Measurements from ENCODE around the gene PDXDC1. TPM values are rescaled to one million over a fixed set of nuclear protein-coding genes. Genes with fewer than 3 reads are reported as not detected.
"Not testable (repeated sequence)": the region's sequence is repeated elsewhere in the genome, so short reads cannot be mapped to it uniquely, and the experiment has no call there.

PDXDC1 gene
- polyA plus RNA-seq, 2 of the 4 experiments (the other 2 are of a cell fraction), result 71.4 to 73.9 TPM

DNA sequence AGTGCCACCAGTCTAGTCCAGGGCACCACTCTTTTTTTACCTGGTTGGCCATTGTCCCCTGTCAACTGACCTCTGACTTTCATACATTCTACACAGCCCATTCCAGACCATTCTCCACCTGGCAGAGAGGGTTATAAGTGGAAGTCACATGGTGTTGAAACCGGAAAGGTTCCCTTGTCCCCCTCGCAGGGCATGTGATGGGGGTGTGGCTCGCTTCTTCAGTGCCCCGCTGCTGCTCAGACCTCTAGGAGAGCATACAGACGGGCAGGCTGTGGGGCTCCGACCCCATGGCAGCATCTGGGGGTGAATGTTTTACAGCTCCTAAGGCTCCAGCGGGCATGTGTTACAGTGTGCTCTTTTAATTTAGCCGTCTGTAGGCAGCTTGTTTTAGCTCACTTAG is 52.2 kb downstream of the PDXDC1 start:
- H3K4me1 ChIP-seq; DNase-seq (ENCODE audit: low read depth in 1 of 2, low spot score in 1 of 2); FAIRE-seq; H3K27ac ChIP-seq; CTCF ChIA-PET; H3K4me2 ChIP-seq; ATAC-seq; H3K9me3 ChIP-seq; H3K4me3 ChIP-seq; POLR2A ChIA-PET: not testable (repeated sequence)
- 90% methylated on average over 4 of the region's 8 CpGs for WGBS (ENCODE audit: missing lambda C conversion rate)

DNA sequence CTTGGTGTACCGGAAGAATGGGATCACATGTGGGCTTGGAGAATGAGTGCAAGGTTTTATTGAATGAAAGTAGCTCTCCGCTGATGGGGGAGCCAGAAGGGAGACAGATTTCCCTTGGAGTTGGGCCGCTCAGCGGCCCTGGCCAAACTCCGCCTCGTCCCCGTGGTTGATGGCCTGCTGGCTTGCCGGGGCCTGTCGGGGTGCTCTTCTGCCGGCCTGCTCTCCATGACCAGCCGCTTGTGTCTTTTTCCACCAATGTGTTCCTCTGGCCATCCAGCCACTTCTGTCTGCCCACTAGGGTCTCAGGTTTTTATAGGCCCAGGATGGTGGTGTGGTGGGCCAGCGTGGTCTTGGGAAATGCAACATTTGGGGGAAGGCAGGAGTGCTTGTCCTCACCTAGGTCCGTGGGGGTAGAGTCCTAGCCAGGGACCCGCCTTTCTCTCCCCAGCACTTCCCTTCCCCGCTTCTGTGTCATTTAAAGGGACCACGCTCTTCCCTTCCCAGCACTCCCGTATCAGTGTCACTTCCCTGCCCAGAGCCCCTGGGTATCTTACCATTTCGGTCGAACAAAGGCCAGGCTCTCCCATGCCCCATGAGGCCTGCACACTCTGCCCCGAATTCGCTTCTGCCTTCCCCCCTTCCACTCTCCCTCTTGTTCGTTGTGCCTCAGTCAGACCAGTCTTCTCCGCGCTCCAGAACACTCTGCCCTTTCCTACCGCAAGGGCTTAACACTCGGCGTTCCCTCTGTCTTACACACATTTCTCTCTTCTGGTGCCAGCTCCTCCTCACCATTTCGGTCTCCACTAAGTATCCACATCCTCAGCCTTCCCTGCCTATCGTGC is 52.9 kb downstream of the PDXDC1 start:
- POLR2A ChIA-PET, H3K4me3 ChIP-seq, CTCF ChIA-PET: not testable (repeated sequence)

DNA sequence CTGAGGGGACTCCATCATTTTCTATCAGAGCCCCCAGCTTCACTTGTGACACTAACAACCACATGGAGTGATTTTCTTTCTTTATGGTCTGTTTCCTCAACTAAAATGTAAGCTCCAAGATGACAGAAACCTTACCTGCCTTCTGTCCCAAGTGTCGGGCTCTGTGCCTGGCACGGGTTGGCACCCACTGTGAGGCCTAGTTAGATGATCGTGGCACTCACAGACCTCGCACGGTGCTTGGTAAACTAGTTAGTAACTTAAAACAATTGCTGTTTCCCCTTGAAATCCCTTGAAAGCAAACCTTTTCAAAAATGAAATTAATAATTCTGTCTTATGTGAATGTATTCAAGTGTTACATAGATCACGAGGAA is 53.5 kb downstream of the PDXDC1 start:
- CTCF ChIA-PET; H3K9me3 ChIP-seq; ATAC-seq; H3K27ac ChIP-seq; H3K4me3 ChIP-seq; H3K4me1 ChIP-seq; POLR2A ChIA-PET; DNase-seq (ENCODE audit: low read depth in 1 of 2, low spot score in 1 of 2); H3K4me2 ChIP-seq; FAIRE-seq: not testable (repeated sequence)
- 92% methylated on average over 6 of the region's 6 CpGs for WGBS (ENCODE audit: missing lambda C conversion rate)

More for the DNA sequence above, 52.9 kb downstream of the PDXDC1 start:
- peak in 1 of 2 experiments; percentile 6; a peak in 3 of 6 replicates for ATAC-seq
- WGBS (ENCODE audit: missing lambda C conversion rate), result 89% methylated on average over 29 of the region's 29 CpGs
- not testable (repeated sequence) for DNase-seq (ENCODE audit: low read depth in 1 of 2, low spot score in 1 of 2); H3K27ac ChIP-seq; FAIRE-seq; H3K4me2 ChIP-seq; H3K4me1 ChIP-seq; H3K9me3 ChIP-seq

DNA sequence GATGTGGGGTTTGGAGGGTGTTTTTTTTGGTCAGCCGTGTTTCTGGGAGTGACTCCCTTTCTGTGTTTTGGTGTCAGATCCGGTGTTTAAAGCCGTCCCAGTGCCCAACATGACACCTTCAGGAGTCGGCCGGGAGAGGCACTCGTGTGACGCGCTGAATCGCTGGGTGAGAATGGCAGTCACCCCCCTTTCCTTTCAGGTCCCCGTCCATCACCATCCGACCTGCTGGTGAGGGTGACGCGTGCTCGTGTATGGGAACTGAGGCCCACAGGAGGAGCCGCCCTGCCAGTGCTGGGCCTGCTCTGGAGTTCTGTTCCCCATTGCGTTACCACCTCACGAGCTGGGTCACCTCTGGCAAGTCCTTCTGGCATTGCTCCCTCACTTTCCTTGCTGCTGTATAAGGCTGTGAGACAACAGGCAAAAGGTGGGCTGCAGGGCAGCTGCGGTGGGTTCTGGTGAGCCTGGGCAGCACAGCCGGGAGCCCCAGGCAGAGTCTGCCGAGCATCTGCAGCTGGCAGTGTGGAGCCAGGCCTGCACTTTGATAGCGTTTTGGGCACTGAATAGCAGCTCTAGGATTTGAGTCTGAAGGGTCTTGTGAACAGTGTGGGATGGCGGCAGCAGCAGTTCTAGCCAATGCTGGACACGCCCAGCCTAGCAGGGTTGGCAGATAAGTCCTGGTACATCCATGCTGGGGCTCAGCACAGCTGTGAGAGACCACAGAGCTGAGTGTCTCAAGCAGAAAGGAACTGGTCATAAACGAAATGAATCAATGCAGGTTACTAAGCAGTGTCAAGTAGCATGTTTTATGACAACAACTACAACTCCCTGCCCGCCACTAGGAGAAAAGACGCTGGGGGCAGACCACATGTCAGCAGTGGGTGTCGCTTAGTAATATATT is 54.2 kb downstream of the PDXDC1 start:
- H3K4me2 ChIP-seq; H3K4me3 ChIP-seq; POLR2A ChIA-PET; H3K9me3 ChIP-seq; H3K27ac ChIP-seq; H3K4me1 ChIP-seq; DNase-seq (ENCODE audit: low read depth in 1 of 2, low spot score in 1 of 2); FAIRE-seq; CTCF ChIA-PET: not testable (repeated sequence)
- ATAC-seq, result peak; percentile 26; a peak in 4 of 6 replicates
- WGBS (ENCODE audit: missing lambda C conversion rate), result 85% methylated on average over 27 of the region's 27 CpGs

DNA sequence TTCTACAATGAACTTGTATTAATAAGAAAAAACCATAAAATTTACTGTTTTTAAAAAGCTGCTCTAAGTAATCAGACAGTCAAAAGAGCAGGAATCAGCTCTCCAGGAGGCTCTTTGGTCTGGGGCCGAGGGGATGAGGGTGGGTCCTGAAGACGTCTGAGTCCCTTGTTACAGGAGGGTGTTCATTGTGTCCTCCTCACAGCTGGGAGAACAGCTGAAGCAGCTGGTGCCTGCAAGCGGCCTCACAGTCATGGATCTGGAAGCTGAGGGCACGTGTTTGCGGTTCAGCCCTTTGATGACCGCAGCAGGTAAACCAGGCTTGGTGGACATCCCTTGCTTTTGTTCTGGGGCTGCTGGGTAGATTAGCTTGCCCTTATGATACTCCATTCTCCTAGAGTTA is 54.9 kb downstream of the PDXDC1 start:
- H3K4me2 ChIP-seq; POLR2A ChIA-PET; CTCF ChIA-PET; H3K4me1 ChIP-seq; ATAC-seq; H3K27ac ChIP-seq; DNase-seq (ENCODE audit: low read depth in 1 of 2, low spot score in 1 of 2); H3K4me3 ChIP-seq; FAIRE-seq; H3K9me3 ChIP-seq: not testable (repeated sequence)
- WGBS (ENCODE audit: missing lambda C conversion rate), result 84% methylated on average over 6 of the region's 6 CpGs

DNA sequence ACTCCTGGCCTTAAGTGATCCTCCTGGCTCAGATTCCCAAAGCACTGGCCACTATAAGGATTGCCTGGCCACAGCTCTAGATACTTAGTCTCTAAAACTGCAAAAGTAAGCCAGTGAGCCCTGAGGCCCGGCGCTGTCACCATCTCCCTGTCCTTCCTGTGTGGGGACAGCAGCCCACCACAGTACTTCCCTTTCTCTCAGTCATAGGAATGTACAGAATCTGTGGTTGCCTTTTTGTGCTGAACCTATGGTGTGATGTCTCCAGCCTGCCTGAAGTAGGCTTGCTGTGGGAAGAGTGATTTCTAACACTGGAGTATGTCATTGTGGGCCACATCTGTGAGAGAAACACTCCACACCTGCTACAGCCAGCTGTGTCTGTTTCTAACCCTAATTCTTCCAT is 56.4 kb downstream of the PDXDC1 start:
- no peak for DNase-seq (ENCODE audit: low read depth in 1 of 2, low spot score in 1 of 2)
- no peak overlapping the region for H3K27ac ChIP-seq
- POLR2A ChIA-PET, result no interaction called here
- H3K9me3 ChIP-seq, result no peaks in the 10 kb centered on the region
- H3K4me1 ChIP-seq, result no peaks in the 10 kb centered on the region
- H3K4me3 ChIP-seq, result no peak overlapping the region
- TF ChIP-seq TFCP2L1 (CRISPR knock-in tag; IDR thresholded peaks at IDR 0.05) (no peak), TP53 (CRISPR knock-in tag; IDR thresholded peaks at IDR 0.05) (no peak), MAFK (IDR thresholded peaks at IDR 0.05; ENCODE audit: partially characterized antibody) (no peak), FOSB (CRISPR knock-in tag; IDR thresholded peaks at IDR 0.05) (no peak), GATA3 (IDR thresholded peaks at IDR 0.05; ENCODE audit: borderline replicate concordance) (no peak)
- TF ChIP-seq, protein P1, sequence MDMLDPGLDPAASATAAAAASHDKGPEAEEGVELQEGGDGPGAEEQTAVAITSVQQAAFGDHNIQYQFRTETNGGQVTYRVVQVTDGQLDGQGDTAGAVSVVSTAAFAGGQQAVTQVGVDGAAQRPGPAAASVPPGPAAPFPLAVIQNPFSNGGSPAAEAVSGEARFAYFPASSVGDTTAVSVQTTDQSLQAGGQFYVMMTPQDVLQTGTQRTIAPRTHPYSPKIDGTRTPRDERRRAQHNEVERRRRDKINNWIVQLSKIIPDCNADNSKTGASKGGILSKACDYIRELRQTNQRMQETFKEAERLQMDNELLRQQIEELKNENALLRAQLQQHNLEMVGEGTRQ (IDR thresholded peaks at IDR 0.05), result no peak
- TF ChIP-seq, protein P2, sequence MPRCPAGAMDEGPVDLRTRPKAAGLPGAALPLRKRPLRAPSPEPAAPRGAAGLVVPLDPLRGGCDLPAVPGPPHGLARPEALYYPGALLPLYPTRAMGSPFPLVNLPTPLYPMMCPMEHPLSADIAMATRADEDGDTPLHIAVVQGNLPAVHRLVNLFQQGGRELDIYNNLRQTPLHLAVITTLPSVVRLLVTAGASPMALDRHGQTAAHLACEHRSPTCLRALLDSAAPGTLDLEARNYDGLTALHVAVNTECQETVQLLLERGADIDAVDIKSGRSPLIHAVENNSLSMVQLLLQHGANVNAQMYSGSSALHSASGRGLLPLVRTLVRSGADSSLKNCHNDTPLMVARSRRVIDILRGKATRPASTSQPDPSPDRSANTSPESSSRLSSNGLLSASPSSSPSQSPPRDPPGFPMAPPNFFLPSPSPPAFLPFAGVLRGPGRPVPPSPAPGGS (IDR thresholded peaks at IDR 0.05), result no peak
- TF ChIP-seq, protein P3, sequence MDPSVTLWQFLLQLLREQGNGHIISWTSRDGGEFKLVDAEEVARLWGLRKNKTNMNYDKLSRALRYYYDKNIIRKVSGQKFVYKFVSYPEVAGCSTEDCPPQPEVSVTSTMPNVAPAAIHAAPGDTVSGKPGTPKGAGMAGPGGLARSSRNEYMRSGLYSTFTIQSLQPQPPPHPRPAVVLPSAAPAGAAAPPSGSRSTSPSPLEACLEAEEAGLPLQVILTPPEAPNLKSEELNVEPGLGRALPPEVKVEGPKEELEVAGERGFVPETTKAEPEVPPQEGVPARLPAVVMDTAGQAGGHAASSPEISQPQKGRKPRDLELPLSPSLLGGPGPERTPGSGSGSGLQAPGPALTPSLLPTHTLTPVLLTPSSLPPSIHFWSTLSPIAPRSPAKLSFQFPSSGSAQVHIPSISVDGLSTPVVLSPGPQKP (IDR thresholded peaks at IDR 0.05; ENCODE audit: low read depth, low read length), result no peak
- TF ChIP-seq, protein P4, sequence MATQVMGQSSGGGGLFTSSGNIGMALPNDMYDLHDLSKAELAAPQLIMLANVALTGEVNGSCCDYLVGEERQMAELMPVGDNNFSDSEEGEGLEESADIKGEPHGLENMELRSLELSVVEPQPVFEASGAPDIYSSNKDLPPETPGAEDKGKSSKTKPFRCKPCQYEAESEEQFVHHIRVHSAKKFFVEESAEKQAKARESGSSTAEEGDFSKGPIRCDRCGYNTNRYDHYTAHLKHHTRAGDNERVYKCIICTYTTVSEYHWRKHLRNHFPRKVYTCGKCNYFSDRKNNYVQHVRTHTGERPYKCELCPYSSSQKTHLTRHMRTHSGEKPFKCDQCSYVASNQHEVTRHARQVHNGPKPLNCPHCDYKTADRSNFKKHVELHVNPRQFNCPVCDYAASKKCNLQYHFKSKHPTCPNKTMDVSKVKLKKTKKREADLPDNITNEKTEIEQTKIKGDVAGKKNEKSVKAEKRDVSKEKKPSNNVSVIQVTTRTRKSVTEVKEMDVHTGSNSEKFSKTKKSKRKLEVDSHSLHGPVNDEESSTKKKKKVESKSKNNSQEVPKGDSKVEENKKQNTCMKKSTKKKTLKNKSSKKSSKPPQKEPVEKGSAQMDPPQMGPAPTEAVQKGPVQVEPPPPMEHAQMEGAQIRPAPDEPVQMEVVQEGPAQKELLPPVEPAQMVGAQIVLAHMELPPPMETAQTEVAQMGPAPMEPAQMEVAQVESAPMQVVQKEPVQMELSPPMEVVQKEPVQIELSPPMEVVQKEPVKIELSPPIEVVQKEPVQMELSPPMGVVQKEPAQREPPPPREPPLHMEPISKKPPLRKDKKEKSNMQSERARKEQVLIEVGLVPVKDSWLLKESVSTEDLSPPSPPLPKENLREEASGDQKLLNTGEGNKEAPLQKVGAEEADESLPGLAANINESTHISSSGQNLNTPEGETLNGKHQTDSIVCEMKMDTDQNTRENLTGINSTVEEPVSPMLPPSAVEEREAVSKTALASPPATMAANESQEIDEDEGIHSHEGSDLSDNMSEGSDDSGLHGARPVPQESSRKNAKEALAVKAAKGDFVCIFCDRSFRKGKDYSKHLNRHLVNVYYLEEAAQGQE (IDR thresholded peaks at IDR 0.05), result no peak
- H3K4me2 ChIP-seq, result no peak overlapping the region
- no peak for ATAC-seq
- WGBS (ENCODE audit: missing lambda C conversion rate), result 95% methylated on average over 2 of the region's 2 CpGs
- CTCF ChIA-PET, result interaction anchor here (0.7 kb wide), 1 partner anchor 697 kb away, joined by 4 read pairs; no protein-coding TSS in a partner anchor
- FAIRE-seq, result no peak

All from A549 (cell line).